ENCODE data around the gene RUNX3. TPM values are rescaled to one million over a fixed set of nuclear protein-coding genes. Genes with fewer than 3 reads are reported as not detected.

Gene RUNX3
- total and polyA plus RNA-seq, 4 donors: 1.7 to 9.0 (median 4.5) TPM

DNA sequence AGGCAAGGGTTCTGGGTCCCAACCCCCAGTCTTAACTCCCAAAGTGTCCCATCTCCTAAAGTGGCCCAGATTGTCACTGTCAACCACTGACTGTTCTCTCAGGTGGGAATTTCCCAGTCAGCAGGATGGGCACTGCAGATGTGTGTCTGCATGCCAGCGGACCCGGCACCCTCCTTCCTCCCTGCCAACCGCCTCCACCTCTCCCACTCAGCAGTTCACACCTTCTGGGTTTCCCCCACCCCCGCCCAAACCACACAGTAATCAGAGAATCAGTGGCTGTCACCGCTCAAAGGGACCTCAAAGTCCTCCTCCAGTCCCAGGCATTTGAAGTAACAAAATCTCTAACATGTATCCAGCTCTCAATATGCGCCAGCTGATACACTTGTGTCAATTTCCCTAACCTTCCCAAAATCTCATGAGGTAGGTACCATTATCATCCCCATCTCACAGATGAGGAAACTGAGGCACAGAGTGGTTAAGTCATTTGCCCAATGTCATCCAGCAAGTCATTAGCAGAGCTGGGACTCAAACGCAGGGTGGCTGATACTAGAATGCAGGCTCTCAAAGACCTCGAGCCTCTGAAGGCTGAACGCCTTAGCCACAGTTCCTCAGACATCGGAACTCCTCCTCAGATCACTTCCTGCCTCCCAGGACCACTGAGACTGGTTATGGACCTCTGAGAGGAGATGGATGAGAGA lies 4.8 kb downstream of the RUNX3 start:
- ATAC-seq (ENCODE audit: insufficient read depth, low FRiP score) (no peak), DNase-seq (no peak)
- H3K27me3 ChIP-seq (ENCODE audit: control insufficient read depth in 3 of 3, insufficient read depth in 3 of 3, low read length in 2 of 3): peaks cover 0 to 45% (median 45%) of the 10 kb centered on the region in 3 donors
- peaks cover 0 to 16% (median 5%) of the 10 kb centered on the region in 5 donors for H3K4me1 ChIP-seq (ENCODE audit: control insufficient read depth in 5 of 5, insufficient read depth in 5 of 5, low read length in 5 of 5)
- 61 to 74% methylated on average over 10 of the region's 10 CpGs for WGBS, 2 donors
- H3K36me3 ChIP-seq (ENCODE audit: control insufficient read depth in 4 of 4, insufficient read depth in 4 of 4, low read length in 4 of 4): no peaks in the 10 kb centered on the region
- H3K9ac ChIP-seq (ENCODE audit: insufficient read depth in 1 of 2, low read length in 2 of 2): no peak overlapping the region
- TF ChIP-seq, protein P1, sequence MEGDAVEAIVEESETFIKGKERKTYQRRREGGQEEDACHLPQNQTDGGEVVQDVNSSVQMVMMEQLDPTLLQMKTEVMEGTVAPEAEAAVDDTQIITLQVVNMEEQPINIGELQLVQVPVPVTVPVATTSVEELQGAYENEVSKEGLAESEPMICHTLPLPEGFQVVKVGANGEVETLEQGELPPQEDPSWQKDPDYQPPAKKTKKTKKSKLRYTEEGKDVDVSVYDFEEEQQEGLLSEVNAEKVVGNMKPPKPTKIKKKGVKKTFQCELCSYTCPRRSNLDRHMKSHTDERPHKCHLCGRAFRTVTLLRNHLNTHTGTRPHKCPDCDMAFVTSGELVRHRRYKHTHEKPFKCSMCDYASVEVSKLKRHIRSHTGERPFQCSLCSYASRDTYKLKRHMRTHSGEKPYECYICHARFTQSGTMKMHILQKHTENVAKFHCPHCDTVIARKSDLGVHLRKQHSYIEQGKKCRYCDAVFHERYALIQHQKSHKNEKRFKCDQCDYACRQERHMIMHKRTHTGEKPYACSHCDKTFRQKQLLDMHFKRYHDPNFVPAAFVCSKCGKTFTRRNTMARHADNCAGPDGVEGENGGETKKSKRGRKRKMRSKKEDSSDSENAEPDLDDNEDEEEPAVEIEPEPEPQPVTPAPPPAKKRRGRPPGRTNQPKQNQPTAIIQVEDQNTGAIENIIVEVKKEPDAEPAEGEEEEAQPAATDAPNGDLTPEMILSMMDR (IDR thresholded peaks at IDR 0.05; ENCODE audit: control extremely low read depth, extremely low read depth): no peak
- no peak overlapping the region for H3K27ac ChIP-seq (ENCODE audit: low read depth in 1 of 2, low read length in 1 of 2)
- H3K9me3 ChIP-seq (ENCODE audit: control insufficient read depth in 4 of 4, insufficient read depth in 3 of 4, low read length in 3 of 4): no peaks in the 10 kb centered on the region
- H3K4me3 ChIP-seq: no peak overlapping the region

DNA sequence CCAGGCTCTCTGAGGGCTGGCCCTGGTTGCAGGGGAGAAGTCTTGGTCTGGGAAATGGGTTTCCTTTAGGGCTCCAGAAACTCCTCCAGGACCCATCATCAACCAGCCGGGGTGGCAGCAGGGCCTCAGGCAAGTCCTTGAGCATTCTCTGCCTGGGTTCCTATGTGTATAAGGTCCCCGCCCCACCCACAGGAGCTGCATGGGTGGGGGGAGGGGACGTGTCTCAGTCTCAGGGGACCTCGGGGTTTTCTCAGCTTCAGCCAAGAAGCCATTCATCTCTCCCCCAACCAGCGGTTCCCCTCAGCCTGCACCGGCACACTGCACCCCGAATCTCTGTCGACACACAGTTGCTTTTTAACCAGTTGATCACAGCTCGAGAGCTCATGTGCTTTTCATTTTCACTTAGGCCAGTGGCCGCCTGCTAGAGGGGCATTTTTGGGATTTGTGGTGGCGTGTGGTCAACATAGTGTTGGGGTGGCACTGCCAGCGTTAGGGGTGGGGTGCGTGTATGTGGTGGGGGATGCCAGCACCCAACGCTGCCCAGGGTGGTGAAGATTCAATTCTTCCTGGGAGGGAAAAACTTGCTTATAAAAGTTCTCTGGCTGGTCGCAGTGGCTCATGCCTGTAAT lies 6.5 kb downstream of the RUNX3 start:
- no peaks in the 10 kb centered on the region for H3K9me3 ChIP-seq (ENCODE audit: control insufficient read depth in 4 of 4, insufficient read depth in 3 of 4, low read length in 3 of 4)
- TF ChIP-seq, protein P1 (IDR thresholded peaks at IDR 0.05; ENCODE audit: control extremely low read depth, extremely low read depth): no peak
- peaks cover 0 to 25% (median 4%) of the 10 kb centered on the region in 5 donors for H3K4me1 ChIP-seq (ENCODE audit: control insufficient read depth in 5 of 5, insufficient read depth in 5 of 5, low read length in 5 of 5)
- 70 to 87% methylated on average over 15 of the region's 15 CpGs for WGBS, 2 donors
- no peak overlapping the region for H3K9ac ChIP-seq (ENCODE audit: insufficient read depth in 1 of 2, low read length in 2 of 2)
- DNase-seq (no peak), ATAC-seq (ENCODE audit: insufficient read depth, low FRiP score) (no peak)
- H3K27ac ChIP-seq (ENCODE audit: low read depth in 1 of 2, low read length in 1 of 2): no peak overlapping the region
- no peak overlapping the region for H3K4me3 ChIP-seq
- H3K36me3 ChIP-seq (ENCODE audit: control insufficient read depth in 4 of 4, insufficient read depth in 4 of 4, low read length in 4 of 4): no peaks in the 10 kb centered on the region
- H3K27me3 ChIP-seq (ENCODE audit: control insufficient read depth in 3 of 3, insufficient read depth in 3 of 3, low read length in 2 of 3): peaks cover 0 to 38% (median 38%) of the 10 kb centered on the region in 3 donors

DNA sequence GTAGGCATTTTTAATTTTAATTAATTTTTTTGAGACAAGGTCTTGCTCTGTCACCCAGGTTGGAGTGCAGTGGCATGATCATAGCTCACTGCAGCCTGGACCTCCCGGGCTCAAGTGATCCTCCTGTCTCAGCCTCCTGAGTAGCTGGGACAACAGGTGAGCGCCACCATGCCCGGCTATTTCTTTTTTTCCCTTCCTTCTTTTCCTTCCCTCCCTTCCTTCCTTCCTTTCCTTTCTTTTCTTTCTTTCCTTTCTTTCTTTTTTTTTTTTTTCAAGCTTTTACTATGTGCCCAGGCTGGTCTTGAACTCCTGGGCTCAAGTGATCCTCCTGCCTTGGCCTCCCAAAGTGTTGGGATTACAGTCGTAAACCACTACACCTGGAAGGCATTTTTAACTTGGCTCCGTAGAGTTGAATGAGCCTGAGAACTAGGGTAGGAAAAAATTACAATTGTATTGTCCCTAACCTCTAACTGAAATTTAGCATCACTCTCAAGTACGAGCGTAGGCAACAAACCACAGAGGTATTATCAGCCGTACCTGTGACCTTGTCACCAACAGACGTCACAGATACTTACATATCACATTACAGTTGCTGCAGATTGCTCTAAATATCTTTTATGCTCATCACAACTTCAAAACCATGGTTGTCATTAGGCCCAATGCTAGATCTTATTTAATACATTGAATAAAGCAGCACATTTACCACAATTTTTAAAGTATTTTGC lies 8.0 kb downstream of the RUNX3 start:
- Histone ChIP-seq H3K9ac (ENCODE audit: insufficient read depth in 1 of 2, low read length in 2 of 2) (no peak overlapping the region), H3K27ac (ENCODE audit: low read depth in 1 of 2, low read length in 1 of 2) (no peak overlapping the region), H3K4me3 (no peak overlapping the region), H3K27me3 (ENCODE audit: control insufficient read depth in 3 of 3, insufficient read depth in 3 of 3, low read length in 2 of 3) (peaks cover 0 to 23% (median 23%) of the 10 kb centered on the region in 3 donors), H3K36me3 (ENCODE audit: control insufficient read depth in 4 of 4, insufficient read depth in 4 of 4, low read length in 4 of 4) (no peaks in the 10 kb centered on the region), H3K9me3 (ENCODE audit: control insufficient read depth in 4 of 4, insufficient read depth in 3 of 4, low read length in 3 of 4) (no peaks in the 10 kb centered on the region), H3K4me1 (ENCODE audit: control insufficient read depth in 5 of 5, insufficient read depth in 5 of 5, low read length in 5 of 5) (peaks cover 0 to 25% (median 4%) of the 10 kb centered on the region in 5 donors)
- DNase-seq (no peak), ATAC-seq (ENCODE audit: insufficient read depth, low FRiP score) (no peak)
- TF ChIP-seq, protein P1 (IDR thresholded peaks at IDR 0.05; ENCODE audit: control extremely low read depth, extremely low read depth): no peak
- WGBS, 2 donors: 90 to 92% methylated on average over 9 of the region's 9 CpGs
